ENCODE measurements around the gene SLC12A1.

Gene SLC12A1

GRCh38 chr15:48242535-48242934 is 36.4 kb downstream of the SLC12A1 start:
- DNase-seq (ENCODE audit: low read depth) = no peak

GRCh38 chr15:48244921-48245320 is 38.8 kb downstream of the SLC12A1 start:
- peak; percentile 43 for DNase-seq (ENCODE audit: low read depth)

- DNase-seq (ENCODE audit: low read depth) = no peak
These were observed 42.3 kb downstream of the SLC12A1 start for GRCh38 chr15:48248414-48248813.

DNA sequence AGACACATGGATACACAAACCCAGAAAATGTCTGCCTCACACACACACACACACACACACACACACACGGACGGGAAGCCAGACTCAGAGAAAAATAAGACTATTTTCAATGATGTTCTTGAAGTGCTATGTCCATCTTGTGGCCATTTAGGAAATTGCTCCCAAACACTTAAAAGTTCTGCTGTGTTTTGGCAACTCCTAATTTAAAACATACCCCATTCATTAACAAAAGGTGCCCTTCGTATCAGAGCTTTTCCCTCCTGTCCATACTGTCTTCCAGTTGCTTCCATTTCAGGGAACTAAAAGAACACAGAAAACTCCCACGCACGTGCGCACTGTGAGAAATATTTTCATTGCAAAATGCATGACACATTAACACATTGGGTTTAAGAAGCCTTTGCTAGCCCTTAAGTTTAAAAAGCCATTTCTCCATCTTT is 44.6 kb downstream of the SLC12A1 start:
- peak; percentile 75 for DNase-seq (ENCODE audit: low read depth)

GRCh38 chr15:48253172-48253571 is 47.1 kb downstream of the SLC12A1 start:
- no peak for DNase-seq (ENCODE audit: low read depth)

- no peak for DNase-seq (ENCODE audit: low read depth)
These were observed 59.0 kb downstream of the SLC12A1 start for GRCh38 chr15:48265135-48265534.

GRCh38 chr15:48266024-48266689 is 60.1 kb downstream of the SLC12A1 start:
- DNase-seq (ENCODE audit: low read depth) = peak; percentile 45

DNA sequence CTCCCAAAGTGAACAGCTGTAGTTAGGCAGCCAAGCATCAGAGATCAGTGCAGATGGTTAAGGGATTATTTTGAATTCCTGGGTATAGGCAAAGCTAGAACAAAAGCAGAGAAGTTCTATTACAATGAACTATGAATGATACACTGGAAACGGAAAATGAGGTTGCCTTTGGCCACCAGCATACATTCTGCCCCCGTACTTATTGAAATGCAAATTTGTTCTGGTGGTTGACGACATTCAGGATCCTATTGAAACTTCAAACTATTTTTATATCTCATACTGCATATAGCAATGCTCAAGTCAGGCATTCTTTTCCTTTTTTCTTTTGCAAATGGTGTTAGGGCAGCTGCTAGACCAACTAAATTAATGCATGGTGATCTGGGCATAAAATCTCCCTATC is 61.7 kb downstream of the SLC12A1 start:
- DNase-seq (ENCODE audit: low read depth) = no peak

DNA sequence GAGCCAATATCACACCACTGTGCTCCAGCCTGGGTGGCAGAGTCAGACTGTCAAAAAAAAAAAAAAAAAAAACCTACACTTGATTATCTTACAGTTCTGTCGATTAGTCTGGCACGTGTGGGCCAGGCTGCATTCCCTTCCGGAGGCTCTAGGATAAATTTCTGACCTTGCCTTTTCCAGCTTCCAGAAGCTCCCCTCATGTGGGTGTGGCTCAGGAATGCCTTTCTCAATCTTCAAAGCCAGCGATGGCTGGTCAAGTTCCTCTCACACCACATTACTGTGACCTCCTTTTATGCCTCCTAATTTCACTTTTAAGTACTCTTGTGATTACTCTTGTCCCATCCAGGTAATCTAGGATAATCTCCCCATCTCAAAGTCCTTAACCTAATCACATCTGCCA is 66.9 kb downstream of the SLC12A1 start:
- no peak for DNase-seq (ENCODE audit: low read depth)

- no peak for DNase-seq (ENCODE audit: low read depth)
These were observed 72.6 kb downstream of the SLC12A1 start for GRCh38 chr15:48278666-48279065.

GRCh38 chr15:48279608-48280007 is 73.5 kb downstream of the SLC12A1 start:
- DNase-seq (ENCODE audit: low read depth) = no peak

GRCh38 chr15:48281674-48282073 is 75.6 kb downstream of the SLC12A1 start:
- DNase-seq (ENCODE audit: low read depth) = no peak

GRCh38 chr15:48282216-48282615 is 76.1 kb downstream of the SLC12A1 start:
- no peak for DNase-seq (ENCODE audit: low read depth)

DNA sequence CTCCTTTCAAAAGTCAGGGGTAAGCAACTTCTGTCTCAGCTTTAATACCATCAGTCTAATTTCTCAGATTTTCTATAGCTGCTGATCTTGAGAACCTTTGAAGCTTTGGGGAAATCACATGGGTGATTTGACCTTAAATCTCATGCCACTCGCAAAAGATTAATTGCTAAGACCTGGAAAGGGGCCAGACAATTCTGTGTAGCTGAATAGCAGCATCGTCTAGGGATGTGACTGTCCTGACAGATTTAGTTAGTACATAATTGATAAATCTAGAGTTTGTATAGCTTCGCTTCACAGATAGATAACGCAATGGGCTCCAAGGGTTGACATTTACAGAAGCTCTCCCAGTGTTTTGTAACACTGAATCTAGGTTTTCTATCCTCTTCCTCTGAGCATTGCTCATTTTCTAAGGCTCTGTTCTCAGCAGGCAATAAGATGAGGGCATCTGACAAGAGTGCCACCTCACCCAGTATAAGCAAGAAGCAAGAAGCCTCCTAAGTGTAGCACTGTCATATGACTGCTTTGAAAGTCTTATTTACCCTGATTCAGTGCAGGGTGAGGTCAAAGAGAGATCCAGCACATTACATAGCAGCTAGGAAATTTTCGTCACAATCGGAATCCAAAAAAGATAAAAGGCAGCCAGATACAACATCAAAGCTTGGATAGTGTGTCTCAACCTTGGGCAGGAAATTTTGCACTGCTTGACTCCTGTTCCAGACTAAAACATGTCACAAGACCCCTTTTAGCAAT is 77.5 kb downstream of the SLC12A1 start:
- no peak for DNase-seq (ENCODE audit: low read depth)

DNA sequence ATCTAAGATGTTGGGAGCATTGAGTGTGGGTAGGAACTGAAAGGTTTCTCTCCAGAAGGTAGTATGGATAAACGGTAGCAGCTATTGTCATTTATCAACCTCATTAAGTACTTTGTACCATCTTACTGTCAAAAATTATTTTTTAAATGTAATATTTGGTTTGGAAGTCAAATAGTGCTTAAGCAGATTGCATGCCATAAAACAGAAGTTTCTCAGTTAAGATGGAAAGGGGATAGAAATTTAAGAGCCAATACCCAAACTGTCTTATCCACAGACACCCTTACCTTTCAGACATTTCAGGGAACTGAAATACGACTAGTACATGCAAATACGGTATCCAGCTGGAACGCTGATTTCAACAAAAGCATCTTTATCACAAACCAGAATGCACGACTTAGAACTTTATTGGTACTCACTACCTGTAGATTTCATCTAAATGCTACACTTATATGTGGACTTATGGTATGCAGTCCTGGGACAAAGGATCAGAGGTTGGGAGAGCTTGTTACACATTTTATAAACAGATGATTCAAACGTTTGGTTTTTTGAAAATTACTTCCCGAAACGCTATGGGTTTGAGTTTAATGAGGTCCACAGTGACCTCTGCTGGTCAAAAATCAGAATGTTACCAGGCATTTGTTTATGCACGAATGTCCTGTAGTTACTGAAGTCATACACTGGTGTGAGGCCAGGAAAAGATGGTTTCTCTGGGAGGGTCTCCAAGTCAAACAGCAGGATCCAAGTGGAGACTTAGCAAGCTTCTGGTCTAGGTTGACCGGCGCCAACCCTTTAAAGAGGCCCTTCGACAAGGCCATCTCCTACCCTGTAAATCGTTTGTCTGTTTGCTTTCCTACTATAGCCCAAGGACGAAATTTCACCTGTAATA is 79.5 kb downstream of the SLC12A1 start:
- peak; percentile 83 for DNase-seq (ENCODE audit: low read depth)

GRCh38 chr15:48289628-48290027 is 83.5 kb downstream of the SLC12A1 start:
- DNase-seq (ENCODE audit: low read depth) = peak; percentile 26

- DNase-seq (ENCODE audit: low read depth) = no peak
These were observed 86.4 kb downstream of the SLC12A1 start for GRCh38 chr15:48292458-48292857.

DNA sequence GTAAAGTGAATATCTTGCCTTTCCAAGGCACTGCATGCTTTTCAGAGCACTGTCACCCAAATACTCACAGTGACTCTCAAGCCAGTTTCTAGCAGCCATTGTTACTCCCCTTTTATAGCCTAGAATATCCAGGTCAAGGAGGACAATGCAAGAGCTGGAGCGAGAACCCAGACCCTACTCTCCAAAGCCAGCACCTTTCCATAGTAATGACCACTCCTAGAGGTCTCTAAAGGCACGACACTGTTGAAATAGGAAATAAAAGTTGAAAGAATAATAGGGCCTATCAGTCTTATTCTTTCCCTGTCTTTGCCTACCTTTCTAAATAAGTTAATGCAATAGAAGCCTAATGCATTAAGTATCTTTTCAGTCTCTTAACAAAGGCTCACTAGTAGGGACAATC is 91.6 kb downstream of the SLC12A1 start:
- DNase-seq (ENCODE audit: low read depth) = no peak

GRCh38 chr15:48298914-48299313 is 92.8 kb downstream of the SLC12A1 start:
- no peak for DNase-seq (ENCODE audit: low read depth)

DNA sequence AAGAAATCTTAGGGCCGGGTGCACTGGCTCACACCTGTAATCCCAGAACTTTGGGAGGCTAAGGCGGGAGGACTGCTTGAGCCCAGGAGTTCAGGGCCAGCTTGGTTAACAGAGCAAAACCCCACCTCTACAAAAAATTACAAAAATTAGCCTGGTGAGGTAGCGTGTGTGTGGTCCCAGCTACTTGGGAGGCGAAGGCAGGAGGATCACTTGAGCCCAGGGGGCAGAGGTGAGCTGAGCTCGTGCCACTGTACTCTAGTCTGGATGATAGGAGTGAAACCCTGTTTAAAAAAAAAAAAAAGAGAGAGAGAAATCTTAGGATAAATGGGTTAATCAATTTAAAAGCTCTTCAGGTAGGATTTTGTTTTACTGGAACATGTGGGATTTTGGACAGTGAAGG is 93.9 kb downstream of the SLC12A1 start:
- DNase-seq (ENCODE audit: low read depth) = no peak

DNA sequence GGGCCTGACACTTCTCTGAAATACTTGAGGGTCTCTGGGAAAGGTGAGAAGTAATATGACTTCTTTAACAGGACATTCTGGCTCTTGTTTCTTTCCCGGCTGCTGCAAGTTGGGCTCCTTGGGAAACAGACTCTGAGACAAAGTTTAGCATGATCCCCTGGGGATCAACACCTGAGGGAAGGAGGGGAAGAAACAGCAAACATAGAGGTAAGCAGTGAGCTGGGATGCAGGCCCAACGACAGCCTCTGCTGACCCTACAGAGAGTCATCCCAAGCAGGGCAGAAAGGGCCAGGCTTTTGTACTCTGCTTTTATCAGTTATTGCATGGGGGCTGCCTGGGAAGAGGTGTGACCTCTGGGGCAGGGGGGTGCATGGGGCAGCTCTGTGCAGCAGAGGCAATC is 98.3 kb downstream of the SLC12A1 start:
- no peak for DNase-seq (ENCODE audit: low read depth)

GRCh38 chr15:48306639-48307038 is 100.5 kb downstream of the SLC12A1 start:
- no peak for DNase-seq (ENCODE audit: low read depth)

DNA sequence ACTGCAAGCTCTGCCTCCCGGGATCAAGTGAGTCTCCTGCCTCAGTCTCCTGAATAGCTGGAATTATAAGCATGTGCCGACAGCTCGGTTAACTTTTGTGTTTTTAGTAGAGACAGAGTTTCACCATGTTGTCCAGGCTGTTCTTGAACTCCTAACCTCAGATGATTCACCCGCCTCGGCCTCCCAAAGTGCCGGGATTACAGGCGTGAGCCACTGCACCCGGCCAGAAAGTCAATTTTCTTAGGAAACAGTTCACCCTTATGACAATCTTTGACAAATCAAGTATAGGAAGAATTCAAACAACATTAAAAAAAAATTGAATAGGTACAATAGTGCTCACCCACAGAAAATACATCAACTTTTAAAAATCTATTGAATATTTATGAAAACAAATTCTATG is 101.5 kb downstream of the SLC12A1 start:
- no peak for DNase-seq (ENCODE audit: low read depth)

Measured in ELR (cell line).